ENCODE measurements around the gene KLK14. TPM values are rescaled to one million over a fixed set of nuclear protein-coding genes. Genes with fewer than 3 reads are reported as not detected.
A peak's percentile ranks its signal among the peaks of the same experiment; 100 is the strongest.

KLK14 gene
- total and polyA plus RNA-seq, 2 of the 8 experiments (the other 6 are each of a cell fraction or from before 2014, with no cell fraction given) = 0.09 to 1.2 TPM

- no peak overlapping the region for H2AFZ ChIP-seq (ENCODE audit: low read length)
- no peak overlapping the region for H3K56ac ChIP-seq (replicated peaks; ENCODE audit: insufficient read length, low read depth, low read length)
- CTCF ChIA-PET (ENCODE audit: partially characterized antibody) = interaction anchor here (0.6 to 1.2 kb wide), 3 partner anchors 47 to 340 kb away, joined by 3 read pairs; no protein-coding TSS in a partner anchor
- no peaks in the 10 kb centered on the region; a peak in 1 of 7 replicates for H3K27me3 ChIP-seq (replicated peaks in 1 of 4; ENCODE audit: control insufficient read depth in 3 of 4, extremely low read depth in 1 of 4, insufficient read depth in 3 of 4, low read length in 3 of 4)
- no peak overlapping the region; a peak in 1 of 4 replicates for H3K4me2 ChIP-seq (ENCODE audit: insufficient read depth in 1 of 2, low read depth in 2 of 2, low read length in 2 of 2)
- peaks cover 0 to 9% (median 1%) of the 10 kb centered on the region in 4 experiments; a peak in 4 of 7 replicates for H3K4me1 ChIP-seq (replicated peaks in 1 of 4; ENCODE audit: control insufficient read depth in 3 of 4, insufficient read depth in 4 of 4, low read length in 3 of 4)
- H2BK120ac ChIP-seq (replicated peaks; ENCODE audit: low read depth, low read length) = no peak overlapping the region
- H2BK15ac ChIP-seq (ENCODE audit: low read length) = no peak overlapping the region; the same call in 1 of the 2 replicates
- H3K27ac ChIP-seq (ENCODE audit: low read depth, low read length) = no peak overlapping the region
- H4K8ac ChIP-seq (ENCODE audit: extremely low read depth, insufficient read depth, low read length) = no peak overlapping the region
- no peaks in the 10 kb centered on the region for H3K36me3 ChIP-seq (ENCODE audit: control insufficient read depth in 2 of 4, insufficient read depth in 4 of 4, low read length in 3 of 4)
- H3K79me1 ChIP-seq (ENCODE audit: low read depth, low read length) = no peaks in the 10 kb centered on the region
- H3K4ac ChIP-seq (replicated peaks; ENCODE audit: insufficient read length, low read depth, low read length) = no peak overlapping the region
- peaks cover 15% of the 10 kb centered on the region; the same call in 1 of the 2 replicates for H3K23me2 ChIP-seq (ENCODE audit: low read depth, low read length)
- H3K9ac ChIP-seq (replicated peaks in 1 of 4; ENCODE audit: extremely low read depth in 1 of 4, low read depth in 3 of 4, low read length in 3 of 4) = no peak overlapping the region
- H2BK5ac ChIP-seq (ENCODE audit: low read depth, low read length) = no peak overlapping the region
- peak overlapping the region; percentile 12; the same call in 1 of the 2 replicates for H2BK12ac ChIP-seq (ENCODE audit: low read depth, low read length)
- WGBS, 2 experiments (ENCODE audit: extremely low coverage in 1 of 2, insufficient coverage in 1 of 2, insufficient read length in 1 of 2, insufficient replicate concordance in 2 of 2, low coverage in 1 of 2, low lambda C conversion rate in 2 of 2, missing lambda C conversion rate in 1 of 2) = 92% methylated on average over 7 of the region's 7 CpGs; no CpG with 5 or more reads in 1 of the 2 experiments
- no peaks in the 10 kb centered on the region for H3K9me3 ChIP-seq (ENCODE audit: insufficient read depth in 2 of 2, low read depth in 1 of 2, low read length in 1 of 2)
- no peak for FAIRE-seq
- TF ChIP-seq SP2 (IDR thresholded peaks at IDR 0.05; ENCODE audit: low read length) (no peak), CEBPB (IDR thresholded peaks at IDR 0.05; ENCODE audit: low read depth, low read length) (no peak), SIRT6 (IDR thresholded peaks at IDR 0.05; ENCODE audit: low read length) (no peak), RNF2 (IDR thresholded peaks at IDR 0.05; ENCODE audit: borderline replicate concordance, low read depth, low read length, missing control alignments, poor library complexity, severe bottlenecking) (no peak), SIN3A (conservative IDR thresholded peaks at IDR 0.05 in 1 of 2, IDR thresholded peaks at IDR 0.05 in 1 of 2; ENCODE audit: low read depth in 1 of 2, low read length in 2 of 2) (no peak), KDM4A (IDR thresholded peaks at IDR 0.05; ENCODE audit: low read depth, low read length, severe bottlenecking) (no peak), RBBP5 (IDR thresholded peaks at IDR 0.05; ENCODE audit: borderline replicate concordance, low read depth, low read length) (no peak), MAX (IDR thresholded peaks at IDR 0.05) (no peak), POLR2AphosphoS5 (IDR thresholded peaks at IDR 0.05; ENCODE audit: low read depth, low read length) (no peak), BRCA1 (IDR thresholded peaks at IDR 0.05; ENCODE audit: low read depth, low read length) (no peak), SUZ12 (IDR thresholded peaks at IDR 0.05; ENCODE audit: low read length) (no peak)
- POLR2A ChIA-PET (ENCODE audit: partially characterized antibody) = no interaction called here
- H4K5ac ChIP-seq (ENCODE audit: insufficient read length, low read depth, low read length) = no peak overlapping the region
- no peak overlapping the region for H3K23ac ChIP-seq (ENCODE audit: insufficient read length)
- no peak overlapping the region for H3K14ac ChIP-seq (ENCODE audit: insufficient read length)
- no peak for DNase-seq (ENCODE audit: low read depth in 1 of 2, low spot score in 2 of 2)
- no peak overlapping the region for H3K4me3 ChIP-seq (ENCODE audit: extremely low read depth in 1 of 4, insufficient read depth in 2 of 4, low read depth in 3 of 4, low read length in 4 of 4)
- no peak overlapping the region for H2BK20ac ChIP-seq (ENCODE audit: low read length)
- H2AK5ac ChIP-seq (ENCODE audit: low read depth, low read length) = no peak overlapping the region
- H4K91ac ChIP-seq (replicated peaks; ENCODE audit: insufficient read length, low read length) = no peak overlapping the region
- H3K18ac ChIP-seq (ENCODE audit: extremely low read depth, low read length) = no peak overlapping the region
- no peaks in the 10 kb centered on the region for H3K79me2 ChIP-seq (ENCODE audit: control insufficient read depth in 1 of 2, insufficient read depth in 2 of 2, low read length in 2 of 2)
- no peaks in the 10 kb centered on the region for H4K20me1 ChIP-seq (replicated peaks in 1 of 2; ENCODE audit: control insufficient read depth in 1 of 2, insufficient read depth in 2 of 2, low read length in 2 of 2)
Observed at GRCh38 chr19:51063664-51064063, 19.0 kb downstream of the KLK14 start.
